WTC11 (cell line): ENCODE results near the gene CPNE5. TPM values are rescaled to one million over a fixed set of nuclear protein-coding genes. Genes with fewer than 3 reads are reported as not detected.

ENCODE experiments used
- ATAC-seq: fragments of 200-7000 bp; cut with Tn5 transposase; 2 replicates; pipeline ENCODE4 v1.10.0; 2021; ENCODE audit warnings: mild to moderate bottlenecking, moderate library complexity
- CTCF ChIA-PET: fragments of 300-600 bp; sonication (Branson Sonifier 250); formaldehyde crosslinking; loops from one replicate; lab custom pipeline; 2021; ENCODE audit warnings: antibody characterized with exemption; lab: Charles Lee
- POLR2A ChIA-PET: fragments of 350-600 bp; sonication (Branson Sonifier 250); formaldehyde crosslinking; loops from one replicate; lab custom pipeline; 2021; ENCODE audit warnings: antibody characterized with exemption; lab: Charles Lee
- DNase-seq: peaks from one replicate; pipeline ENCODE4 v3.0.0; 2021; ENCODE audit warnings: low spot score
- H3K27ac Mint-ChIP-seq: 2 replicates; pipeline ENCODE4 v1.8.0; 2021; ENCODE audit warnings: mixed read lengths
- H3K27me3 Mint-ChIP-seq: 2 replicates; pipeline ENCODE4 v1.8.0; 2021; ENCODE audit warnings: low read depth, mild to moderate bottlenecking, moderate library complexity, mixed read lengths
- H3K36me3 Mint-ChIP-seq: 2 replicates; pipeline ENCODE4 v1.8.0; 2021; ENCODE audit warnings: mixed read lengths
- H3K4me1 Mint-ChIP-seq: 2 replicates; pipeline ENCODE4 v1.8.0; 2022; ENCODE audit warnings: mixed read lengths
- H3K4me3 Mint-ChIP-seq: 2 replicates; pipeline ENCODE4 v1.8.0; 2021; ENCODE audit warnings: mild to moderate bottlenecking, moderate library complexity, mixed read lengths
- H3K9me3 Mint-ChIP-seq: 2 replicates; pipeline ENCODE4 v1.8.0; 2021; ENCODE audit warnings: mixed read lengths
- ATF1 ChIP-seq: sonication (generic); formaldehyde crosslinking; IDR thresholded peaks from 2 replicates; pipeline ENCODE4 v1.8.1; 2023; ENCODE audit warnings: mild to moderate bottlenecking, moderate library complexity, missing genetic modification reagents
- CREB1 ChIP-seq: sonication (generic); formaldehyde crosslinking; IDR thresholded peaks from 2 replicates; pipeline ENCODE4 v1.8.0; 2023; ENCODE audit warnings: mild to moderate bottlenecking, missing genetic modification reagents
- FOXK1 ChIP-seq: sonication (generic); formaldehyde crosslinking; IDR thresholded peaks from 2 replicates; pipeline ENCODE4 v1.8.0; 2022; ENCODE audit warnings: mild to moderate bottlenecking, moderate library complexity, missing genetic modification reagents
- KAT7 ChIP-seq: sonication (generic); formaldehyde crosslinking; IDR thresholded peaks from 2 replicates; pipeline ENCODE4 v1.8.1; 2023; ENCODE audit warnings: missing genetic modification reagents, mild to moderate bottlenecking, borderline replicate concordance
- SOX15 ChIP-seq: fragments of 250-450 bp; sonication (Bioruptor Pico); IDR thresholded peaks from 2 replicates; pipeline ENCODE4 v1.9.0; 2021; ENCODE audit warnings: mild to moderate bottlenecking
- TEAD4 ChIP-seq: sonication (generic); formaldehyde crosslinking; IDR thresholded peaks from 2 replicates; pipeline ENCODE4 v1.8.0; 2022; ENCODE audit warnings: mild to moderate bottlenecking, missing genetic modification reagents
- TP53 ChIP-seq: sonication (generic); formaldehyde crosslinking; IDR thresholded peaks from 2 replicates; pipeline ENCODE4 v1.8.1; 2023; ENCODE audit warnings: mild to moderate bottlenecking, missing genetic modification reagents
- total RNA-seq: library from RNA; stranded (reverse); gene quantifications from 3 replicates; pipeline ENCODE4 v1.2.3, GENCODE V29; 2021
- TF ChIP-seq, protein P1 (sequence below): fragments of 250-450 bp; sonication (Bioruptor Pico); conservative IDR thresholded peaks from 2 replicates; pipeline ENCODE4 v1.9.0; 2021; ENCODE audit warnings: mild to moderate bottlenecking
- TF ChIP-seq, protein P2 (sequence below): fragments of 250-450 bp; sonication (Bioruptor Pico); IDR thresholded peaks from 2 replicates; pipeline ENCODE4 v1.8.0; 2021; ENCODE audit warnings: mild to moderate bottlenecking
- TF ChIP-seq, protein P3 (sequence below): sonication (generic); formaldehyde crosslinking; IDR thresholded peaks from 2 replicates; pipeline ENCODE4 v1.8.1; 2023; ENCODE audit warnings: mild to moderate bottlenecking, moderate library complexity, missing genetic modification reagents
- TF ChIP-seq, protein P4 (sequence below): sonication (generic); formaldehyde crosslinking; IDR thresholded peaks from 2 replicates; pipeline ENCODE4 v1.8.1; 2023; ENCODE audit warnings: mild to moderate bottlenecking, missing genetic modification reagents, borderline replicate concordance
- TF ChIP-seq, protein P5 (sequence below): sonication (generic); formaldehyde crosslinking; IDR thresholded peaks from 2 replicates; pipeline ENCODE4 v1.8.1; 2022; ENCODE audit warnings: low read depth, missing genetic modification reagents, borderline replicate concordance
- TF ChIP-seq, protein P6 (sequence below): sonication (generic); formaldehyde crosslinking; IDR thresholded peaks from 2 replicates; pipeline ENCODE4 v1.8.0; 2022; ENCODE audit warnings: mild to moderate bottlenecking, missing genetic modification reagents

The CPNE5 gene
- total RNA-seq, 1 experiment from 2014 or later, result 0.44 TPM

DNA sequence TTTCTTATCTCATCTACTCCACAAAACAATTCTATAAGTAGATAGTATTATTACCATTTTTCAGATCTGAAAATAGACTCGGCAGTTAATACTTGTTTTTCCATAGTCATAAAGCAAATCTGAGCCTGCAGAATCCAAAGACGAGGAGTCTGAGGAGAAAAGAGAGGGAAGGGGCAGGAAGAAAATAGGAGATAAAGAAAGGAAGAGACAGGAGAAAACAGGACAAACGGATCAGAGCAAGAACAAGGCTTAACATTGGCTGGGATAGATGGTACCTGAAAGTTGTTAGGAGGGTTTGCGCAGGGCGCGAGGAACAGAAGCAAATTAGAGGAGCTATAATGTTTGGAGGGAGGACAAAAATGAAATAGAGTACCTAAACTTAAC, 36.0 kb upstream of the CPNE5 start:
- ATAC-seq (no peak), DNase-seq (no peak)
- Mint-ChIP-seq H3K27me3 (peaks cover 17% of the 10 kb centered on the region), H3K36me3 (peaks cover 11% of the 10 kb centered on the region), H3K4me3 (peak overlapping the region; percentile 93), H3K4me1 (peaks cover 19% of the 10 kb centered on the region), H3K27ac (peak overlapping the region; percentile 100), H3K9me3 (peaks cover 11% of the 10 kb centered on the region)
- no peak for TF ChIP-seq ATF1 (CRISPR knock-in tag)
- TF ChIP-seq KAT7, result no peak
- TF ChIP-seq TP53, result no peak
- TF ChIP-seq, protein P1, sequence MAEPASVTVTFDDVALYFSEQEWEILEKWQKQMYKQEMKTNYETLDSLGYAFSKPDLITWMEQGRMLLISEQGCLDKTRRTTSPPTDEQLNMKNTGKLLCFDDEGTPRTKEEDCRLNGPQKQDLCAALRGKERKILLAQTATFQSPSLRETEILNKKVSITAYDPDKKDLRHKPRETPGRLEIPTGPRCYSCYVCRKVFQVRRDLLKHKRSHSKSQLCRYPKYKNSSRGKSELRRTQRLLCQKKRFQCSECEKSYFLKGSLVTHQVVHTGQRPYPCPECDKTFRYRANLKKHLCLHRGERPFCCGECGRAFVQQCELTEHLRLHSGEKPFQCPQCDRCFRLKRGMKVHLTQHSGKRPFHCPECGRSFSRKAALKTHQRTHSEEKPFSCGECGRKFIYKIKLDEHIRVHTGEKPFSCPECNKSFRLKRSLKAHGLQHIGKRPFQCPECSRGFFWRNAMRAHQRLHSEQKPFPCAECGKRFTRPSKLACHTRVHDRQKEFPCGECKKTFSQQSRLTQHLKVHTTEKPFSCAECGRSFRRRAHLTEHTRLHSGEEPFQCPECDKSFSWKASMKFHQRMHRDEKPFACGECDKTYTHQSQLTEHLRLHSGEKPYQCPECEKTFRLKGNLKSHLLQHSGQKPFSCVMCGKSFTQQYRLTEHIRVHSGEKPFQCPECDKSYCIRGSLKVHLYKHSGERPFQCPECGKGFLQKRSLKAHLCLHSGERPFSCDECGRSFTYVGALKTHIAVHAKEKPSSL (CRISPR knock-in tag), result no peak
- no peak for TF ChIP-seq FOXK1 (CRISPR knock-in tag)
- TF ChIP-seq, protein P2, sequence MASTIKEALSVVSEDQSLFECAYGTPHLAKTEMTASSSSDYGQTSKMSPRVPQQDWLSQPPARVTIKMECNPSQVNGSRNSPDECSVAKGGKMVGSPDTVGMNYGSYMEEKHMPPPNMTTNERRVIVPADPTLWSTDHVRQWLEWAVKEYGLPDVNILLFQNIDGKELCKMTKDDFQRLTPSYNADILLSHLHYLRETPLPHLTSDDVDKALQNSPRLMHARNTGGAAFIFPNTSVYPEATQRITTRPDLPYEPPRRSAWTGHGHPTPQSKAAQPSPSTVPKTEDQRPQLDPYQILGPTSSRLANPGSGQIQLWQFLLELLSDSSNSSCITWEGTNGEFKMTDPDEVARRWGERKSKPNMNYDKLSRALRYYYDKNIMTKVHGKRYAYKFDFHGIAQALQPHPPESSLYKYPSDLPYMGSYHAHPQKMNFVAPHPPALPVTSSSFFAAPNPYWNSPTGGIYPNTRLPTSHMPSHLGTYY (CRISPR knock-in tag), result no peak
- no peak for TF ChIP-seq SOX15
- TF ChIP-seq, protein P3, sequence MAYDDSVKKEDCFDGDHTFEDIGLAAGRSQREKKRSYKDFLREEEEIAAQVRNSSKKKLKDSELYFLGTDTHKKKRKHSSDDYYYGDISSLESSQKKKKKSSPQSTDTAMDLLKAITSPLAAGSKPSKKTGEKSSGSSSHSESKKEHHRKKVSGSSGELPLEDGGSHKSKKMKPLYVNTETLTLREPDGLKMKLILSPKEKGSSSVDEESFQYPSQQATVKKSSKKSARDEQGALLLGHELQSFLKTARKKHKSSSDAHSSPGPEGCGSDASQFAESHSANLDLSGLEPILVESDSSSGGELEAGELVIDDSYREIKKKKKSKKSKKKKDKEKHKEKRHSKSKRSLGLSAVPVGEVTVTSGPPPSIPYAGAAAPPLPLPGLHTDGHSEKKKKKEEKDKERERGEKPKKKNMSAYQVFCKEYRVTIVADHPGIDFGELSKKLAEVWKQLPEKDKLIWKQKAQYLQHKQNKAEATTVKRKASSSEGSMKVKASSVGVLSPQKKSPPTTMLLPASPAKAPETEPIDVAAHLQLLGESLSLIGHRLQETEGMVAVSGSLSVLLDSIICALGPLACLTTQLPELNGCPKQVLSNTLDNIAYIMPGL, result no peak
- TF ChIP-seq, protein P4, sequence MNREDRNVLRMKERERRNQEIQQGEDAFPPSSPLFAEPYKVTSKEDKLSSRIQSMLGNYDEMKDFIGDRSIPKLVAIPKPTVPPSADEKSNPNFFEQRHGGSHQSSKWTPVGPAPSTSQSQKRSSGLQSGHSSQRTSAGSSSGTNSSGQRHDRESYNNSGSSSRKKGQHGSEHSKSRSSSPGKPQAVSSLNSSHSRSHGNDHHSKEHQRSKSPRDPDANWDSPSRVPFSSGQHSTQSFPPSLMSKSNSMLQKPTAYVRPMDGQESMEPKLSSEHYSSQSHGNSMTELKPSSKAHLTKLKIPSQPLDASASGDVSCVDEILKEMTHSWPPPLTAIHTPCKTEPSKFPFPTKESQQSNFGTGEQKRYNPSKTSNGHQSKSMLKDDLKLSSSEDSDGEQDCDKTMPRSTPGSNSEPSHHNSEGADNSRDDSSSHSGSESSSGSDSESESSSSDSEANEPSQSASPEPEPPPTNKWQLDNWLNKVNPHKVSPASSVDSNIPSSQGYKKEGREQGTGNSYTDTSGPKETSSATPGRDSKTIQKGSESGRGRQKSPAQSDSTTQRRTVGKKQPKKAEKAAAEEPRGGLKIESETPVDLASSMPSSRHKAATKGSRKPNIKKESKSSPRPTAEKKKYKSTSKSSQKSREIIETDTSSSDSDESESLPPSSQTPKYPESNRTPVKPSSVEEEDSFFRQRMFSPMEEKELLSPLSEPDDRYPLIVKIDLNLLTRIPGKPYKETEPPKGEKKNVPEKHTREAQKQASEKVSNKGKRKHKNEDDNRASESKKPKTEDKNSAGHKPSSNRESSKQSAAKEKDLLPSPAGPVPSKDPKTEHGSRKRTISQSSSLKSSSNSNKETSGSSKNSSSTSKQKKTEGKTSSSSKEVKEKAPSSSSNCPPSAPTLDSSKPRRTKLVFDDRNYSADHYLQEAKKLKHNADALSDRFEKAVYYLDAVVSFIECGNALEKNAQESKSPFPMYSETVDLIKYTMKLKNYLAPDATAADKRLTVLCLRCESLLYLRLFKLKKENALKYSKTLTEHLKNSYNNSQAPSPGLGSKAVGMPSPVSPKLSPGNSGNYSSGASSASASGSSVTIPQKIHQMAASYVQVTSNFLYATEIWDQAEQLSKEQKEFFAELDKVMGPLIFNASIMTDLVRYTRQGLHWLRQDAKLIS (CRISPR knock-in tag), result no peak
- TF ChIP-seq, protein P5, sequence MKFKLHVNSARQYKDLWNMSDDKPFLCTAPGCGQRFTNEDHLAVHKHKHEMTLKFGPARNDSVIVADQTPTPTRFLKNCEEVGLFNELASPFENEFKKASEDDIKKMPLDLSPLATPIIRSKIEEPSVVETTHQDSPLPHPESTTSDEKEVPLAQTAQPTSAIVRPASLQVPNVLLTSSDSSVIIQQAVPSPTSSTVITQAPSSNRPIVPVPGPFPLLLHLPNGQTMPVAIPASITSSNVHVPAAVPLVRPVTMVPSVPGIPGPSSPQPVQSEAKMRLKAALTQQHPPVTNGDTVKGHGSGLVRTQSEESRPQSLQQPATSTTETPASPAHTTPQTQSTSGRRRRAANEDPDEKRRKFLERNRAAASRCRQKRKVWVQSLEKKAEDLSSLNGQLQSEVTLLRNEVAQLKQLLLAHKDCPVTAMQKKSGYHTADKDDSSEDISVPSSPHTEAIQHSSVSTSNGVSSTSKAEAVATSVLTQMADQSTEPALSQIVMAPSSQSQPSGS (CRISPR knock-in tag), result no peak
- ChIA-PET POLR2A (interaction anchor here (1.7 to 2.3 kb wide), 3 partner anchors 10 to 111 kb away, joined by 4 to 8 read pairs (median 5); partner anchors contain the start of genes C6orf89 and MTCH1), CTCF (interaction anchor here (0.8 to 6.4 kb wide), 18 partner anchors 10 to 335 kb away, joined by 3 to 70 read pairs (median 8); partner anchors contain the start of gene C6orf89)

DNA sequence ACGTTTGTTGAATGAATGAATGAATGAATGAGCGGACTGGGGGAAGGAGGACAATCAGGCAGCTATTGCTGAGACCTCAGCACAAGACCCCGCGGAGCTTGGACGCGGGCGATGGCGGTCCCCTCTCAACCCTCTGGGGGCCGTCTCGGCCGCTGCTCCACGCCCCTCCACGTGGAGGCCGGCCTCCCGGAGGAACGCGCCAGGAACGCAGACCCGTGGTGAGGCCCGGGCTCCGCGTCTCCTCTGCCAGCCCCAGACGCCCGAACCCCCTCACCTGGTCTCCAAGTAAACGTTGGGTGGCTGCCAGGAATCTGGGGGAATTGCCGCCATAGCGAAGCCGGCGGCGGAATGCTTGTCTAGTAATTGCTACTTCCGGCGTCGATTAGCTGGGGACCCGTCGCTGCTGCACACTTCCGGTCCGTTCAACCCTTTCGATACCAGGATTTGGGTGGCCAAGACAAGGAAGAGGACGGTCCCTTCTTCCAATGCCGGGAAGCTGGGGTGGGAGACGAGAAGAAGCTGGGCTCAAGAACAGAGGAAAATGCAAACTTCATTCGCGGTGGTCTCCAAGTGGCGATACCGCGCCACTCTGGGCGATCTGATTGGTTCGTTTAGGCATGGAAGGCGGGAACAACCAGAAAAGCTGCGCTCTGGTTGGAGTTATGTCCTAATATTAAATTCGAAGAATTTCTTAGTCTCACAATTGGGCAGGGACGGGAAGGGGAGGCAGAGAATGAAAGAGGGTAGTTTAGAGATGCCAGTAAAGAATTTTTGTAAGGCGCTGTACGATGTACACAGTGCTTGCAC, 35.4 kb upstream of the CPNE5 start, which contains the start of gene PPIL1:
Gene PPIL1 (minus strand): TSS at position 361 of the 807 bp plus-strand sequence. CDS start 31 bp downstream, at position 330.
- H3K9me3 Mint-ChIP-seq, result peaks cover 6% of the 10 kb centered on the region
- H3K27me3 Mint-ChIP-seq, result peaks cover 17% of the 10 kb centered on the region
- peaks cover 19% of the 10 kb centered on the region for H3K4me1 Mint-ChIP-seq
- POLR2A ChIA-PET, result interaction anchor here (0.6 to 2.3 kb wide), 4 partner anchors 10 to 434 kb away, joined by 4 to 8 read pairs (median 4); partner anchors contain the start of genes C6orf89 and MTCH1
- H3K4me3 Mint-ChIP-seq, result peak within 1 kb of the TSS; percentile 93
- CTCF ChIA-PET, result interaction anchor here (0.9 to 6.4 kb wide), 23 partner anchors 10 to 336 kb away, joined by 3 to 70 read pairs (median 7); partner anchors contain the start of gene C6orf89
- H3K36me3 Mint-ChIP-seq, result peaks cover 16% of the 10 kb centered on the region
- peak within 1 kb of the TSS; percentile 100 for H3K27ac Mint-ChIP-seq
- DNase-seq (peak; percentile 74), ATAC-seq (peak; percentile 87)
- TF ChIP-seq, protein P3, result peak; percentile 89
- 0 out of 2 replicates have a peak, but pooled peaks have one; percentile 27 for TF ChIP-seq CREB1 (CRISPR knock-in tag)
- 0 out of 2 replicates have a peak, but pooled peaks have one; percentile 51 for TF ChIP-seq TEAD4 (CRISPR knock-in tag)
- TF ChIP-seq, protein P6, sequence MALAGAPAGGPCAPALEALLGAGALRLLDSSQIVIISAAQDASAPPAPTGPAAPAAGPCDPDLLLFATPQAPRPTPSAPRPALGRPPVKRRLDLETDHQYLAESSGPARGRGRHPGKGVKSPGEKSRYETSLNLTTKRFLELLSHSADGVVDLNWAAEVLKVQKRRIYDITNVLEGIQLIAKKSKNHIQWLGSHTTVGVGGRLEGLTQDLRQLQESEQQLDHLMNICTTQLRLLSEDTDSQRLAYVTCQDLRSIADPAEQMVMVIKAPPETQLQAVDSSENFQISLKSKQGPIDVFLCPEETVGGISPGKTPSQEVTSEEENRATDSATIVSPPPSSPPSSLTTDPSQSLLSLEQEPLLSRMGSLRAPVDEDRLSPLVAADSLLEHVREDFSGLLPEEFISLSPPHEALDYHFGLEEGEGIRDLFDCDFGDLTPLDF, result peak; percentile 59; the same call in 1 of the 2 replicates
